Measurements from ENCODE around the gene ADH6. TPM values are rescaled to one million over a fixed set of nuclear protein-coding genes. Genes with fewer than 3 reads are reported as not detected.

The ADH6 gene
- total and polyA plus RNA-seq, 9 of the 15 experiments (the other 6 are each of a cell fraction or from before 2014, with no cell fraction given): 0.13 TPM; not detected in 8

- ATAC-seq: no peak
- Histone ChIP-seq H3K27ac (ENCODE audit: extremely low read depth, low read depth, low read length) (no peak overlapping the region), H3K9ac (ENCODE audit: insufficient read depth in 1 of 2, low read depth in 2 of 2, low read length in 2 of 2) (no peak overlapping the region), H3K4me3 (no peak overlapping the region), H3K27me3 (ENCODE audit: control insufficient read depth in 2 of 2, insufficient read depth in 2 of 2, low read length in 2 of 2) (no peaks in the 10 kb centered on the region), H3K36me3 (ENCODE audit: control insufficient read depth, insufficient read depth, low read length) (no peaks in the 10 kb centered on the region), H3K4me1 (replicated peaks in 1 of 2; ENCODE audit: control insufficient read depth in 2 of 2, insufficient read depth in 2 of 2, low read length in 2 of 2) (no peaks in the 10 kb centered on the region), H3K79me2 (ENCODE audit: control insufficient read depth, insufficient read depth, low read length) (no peaks in the 10 kb centered on the region), H4K20me1 (replicated peaks; ENCODE audit: control insufficient read depth, insufficient read depth, low read length) (no peaks in the 10 kb centered on the region), H2AFZ (ENCODE audit: low read depth, low read length) (no peak overlapping the region), H3K9me3 (replicated peaks; ENCODE audit: control insufficient read depth, insufficient read depth, low read depth, low read length) (no peaks in the 10 kb centered on the region), H3K9me1 (ENCODE audit: control insufficient read depth, insufficient read depth, low read length) (no peaks in the 10 kb centered on the region), H3K4me2 (ENCODE audit: insufficient read depth, low read length) (no peak overlapping the region)
- TF ChIP-seq ZNF239 (CRISPR knock-in tag; IDR thresholded peaks at IDR 0.05): no peak
- TF ChIP-seq FOXA3 (CRISPR knock-in tag; conservative IDR thresholded peaks at IDR 0.05 in 1 of 2, IDR thresholded peaks at IDR 0.05 in 1 of 2): no peak
- no peak for TF ChIP-seq RBM22 (IDR thresholded peaks at IDR 0.05; ENCODE audit: low read depth, low read length, poor library complexity, severe bottlenecking)
- TF ChIP-seq NCOA6 (IDR thresholded peaks at IDR 0.05): no peak
- TF ChIP-seq TSC22D4 (tag; IDR thresholded peaks at IDR 0.05): no peak
- no peak for TF ChIP-seq NFRKB (IDR thresholded peaks at IDR 0.05; ENCODE audit: low read depth)
- no peak for TF ChIP-seq ZBED1 (IDR thresholded peaks at IDR 0.05)
- TF ChIP-seq BRCA1 (IDR thresholded peaks at IDR 0.05): no peak
- TF ChIP-seq BRCA1 (CRISPR knock-in tag; IDR thresholded peaks at IDR 0.05): no peak
- no peak for TF ChIP-seq SRSF7 (optimal IDR thresholded peaks at IDR 0.05; ENCODE audit: low read depth, low read length)
- ChIA-PET CTCF (ENCODE audit: low intra/inter-chr PET ratio) (no interaction called here), POLR2A (no interaction called here)
- in situ Hi-C loops (cut with MboI) (no loop called here), intact Hi-C loops (cut with micrococcal nuclease) (no loop called here)
- BruUV-seq (replicated peaks): no TSS peak
- no peak for FAIRE-seq
- DNase-seq (ENCODE audit: extremely low read depth in 1 of 4, low spot score in 3 of 4): no peak
- WGBS (ENCODE audit: insufficient coverage, low coverage, missing lambda C conversion rate): 0% methylated on average over 2 of the region's 2 CpGs
Measured at GRCh38 chr4:99208719-99209075, 10.3 kb downstream of the ADH6 start.

All from K562 (cell line).